CMK (cell line): ENCODE measurements around the gene RSPH1.

Experiments
- DNase-seq: peaks from one replicate; pipeline ENCODE4 v3.0.0-alpha.2; 2010; ENCODE audit warnings: low read depth

RSPH1 gene

DNA sequence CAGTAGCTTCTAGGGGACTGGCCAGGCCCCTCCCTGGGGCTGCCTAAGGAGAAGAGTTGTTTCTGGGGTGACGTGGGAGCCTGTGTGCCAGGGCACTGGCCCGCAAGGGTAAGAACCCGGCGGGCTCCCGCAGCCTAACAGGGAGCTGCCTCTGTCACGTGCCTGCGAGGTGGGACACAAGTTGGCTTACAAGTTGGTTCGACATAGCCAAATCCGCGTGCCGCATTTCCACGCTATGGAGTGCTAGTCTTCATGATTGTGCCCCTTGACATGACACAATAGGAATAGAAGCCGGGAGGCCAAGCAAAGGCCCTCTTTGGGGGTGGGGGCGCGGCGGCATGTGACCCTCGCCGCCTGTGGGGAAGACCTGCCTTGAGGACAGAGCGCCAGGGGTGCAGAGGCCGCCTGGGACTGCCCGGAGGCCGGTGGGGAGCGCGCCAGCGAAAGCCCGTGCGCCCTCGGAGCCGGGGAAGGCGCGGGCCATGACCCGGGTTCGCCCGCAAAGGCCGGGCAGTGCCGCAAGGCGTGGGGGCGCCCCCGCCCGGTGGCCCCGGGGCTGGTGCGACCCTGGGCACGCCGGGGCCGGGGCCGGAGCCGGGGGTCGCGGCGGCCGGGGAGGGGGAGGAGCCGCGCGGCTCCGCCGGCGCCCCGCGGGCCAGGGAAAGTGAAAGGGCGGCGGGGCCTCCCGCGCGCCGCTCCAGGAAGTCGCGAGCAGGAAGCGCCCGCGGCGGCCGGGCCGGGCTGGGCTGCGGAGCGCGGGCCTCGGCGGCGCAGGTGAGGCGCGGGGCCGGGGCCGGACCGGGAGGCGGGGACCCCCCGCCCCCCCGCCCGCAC lies 17.3 kb upstream of the RSPH1 start, which contains the start of gene SLC37A1:
Gene SLC37A1 (plus strand): TSS at position 702 of the 834 bp plus-strand sequence. CDS start 4,603 bp downstream, outside the sequence.
- no peak for DNase-seq

GRCh38 chr21:42512346-42513034 lies 16.5 kb upstream of the RSPH1 start:
- no peak for DNase-seq

DNA sequence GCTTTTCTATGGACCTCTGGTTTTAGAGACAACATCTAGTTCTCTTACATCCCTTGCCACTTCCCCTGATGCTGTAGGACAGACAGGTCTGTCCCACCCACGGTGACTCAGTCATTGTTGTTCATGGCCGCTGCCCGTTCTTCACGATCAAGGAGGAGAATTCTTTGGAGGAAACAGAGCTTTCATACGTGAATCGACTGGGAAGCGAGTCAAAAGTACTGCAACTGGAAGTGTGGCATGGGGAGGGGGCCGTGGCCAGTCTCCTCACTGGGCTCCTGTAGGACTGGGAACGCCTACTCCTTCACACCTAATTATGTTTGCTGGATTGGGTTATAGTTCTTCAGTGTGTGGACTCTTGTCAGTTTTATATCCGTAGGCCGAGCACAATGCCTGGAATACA lies 13.2 kb upstream of the RSPH1 start:
- DNase-seq = no peak

DNA sequence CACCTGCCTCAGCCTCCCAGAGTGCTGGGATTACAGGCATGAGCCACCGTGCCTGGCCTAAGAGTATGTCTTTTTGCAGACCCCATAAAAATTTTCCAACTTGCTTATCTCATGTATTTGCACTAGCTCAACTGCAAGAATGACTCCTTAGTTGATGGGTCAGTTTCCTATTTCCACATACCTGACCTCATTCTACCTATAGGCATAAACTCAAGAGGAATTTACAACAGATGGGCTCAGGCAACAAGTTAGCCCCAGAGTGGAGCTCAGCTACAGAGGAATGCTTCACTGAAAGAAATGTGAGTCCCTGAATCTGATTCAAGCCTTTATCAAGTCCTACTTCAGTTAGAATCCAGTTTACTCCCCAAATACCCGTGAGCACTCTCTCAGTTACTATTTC lies 12.3 kb upstream of the RSPH1 start:
- DNase-seq = no peak

DNA sequence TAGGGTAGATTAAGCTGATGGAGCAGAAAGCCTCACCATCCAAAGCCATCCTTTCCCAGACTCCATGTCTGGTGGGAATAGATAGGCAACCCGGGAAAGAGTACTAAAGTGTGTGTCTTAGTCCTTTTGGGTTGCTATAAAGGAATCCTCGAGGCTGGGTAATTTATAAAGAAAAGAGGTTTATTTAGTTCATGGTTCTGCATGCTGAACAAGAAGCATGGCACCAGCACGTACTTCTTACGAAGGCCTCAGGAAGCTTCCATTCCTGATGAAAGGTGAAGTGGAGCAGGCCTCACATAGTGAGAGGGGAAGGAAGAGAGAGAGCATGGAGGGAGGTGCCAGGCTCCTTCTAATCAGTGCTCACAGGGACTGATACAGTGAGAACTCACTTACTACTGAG lies 11.4 kb upstream of the RSPH1 start:
- no peak for DNase-seq

DNA sequence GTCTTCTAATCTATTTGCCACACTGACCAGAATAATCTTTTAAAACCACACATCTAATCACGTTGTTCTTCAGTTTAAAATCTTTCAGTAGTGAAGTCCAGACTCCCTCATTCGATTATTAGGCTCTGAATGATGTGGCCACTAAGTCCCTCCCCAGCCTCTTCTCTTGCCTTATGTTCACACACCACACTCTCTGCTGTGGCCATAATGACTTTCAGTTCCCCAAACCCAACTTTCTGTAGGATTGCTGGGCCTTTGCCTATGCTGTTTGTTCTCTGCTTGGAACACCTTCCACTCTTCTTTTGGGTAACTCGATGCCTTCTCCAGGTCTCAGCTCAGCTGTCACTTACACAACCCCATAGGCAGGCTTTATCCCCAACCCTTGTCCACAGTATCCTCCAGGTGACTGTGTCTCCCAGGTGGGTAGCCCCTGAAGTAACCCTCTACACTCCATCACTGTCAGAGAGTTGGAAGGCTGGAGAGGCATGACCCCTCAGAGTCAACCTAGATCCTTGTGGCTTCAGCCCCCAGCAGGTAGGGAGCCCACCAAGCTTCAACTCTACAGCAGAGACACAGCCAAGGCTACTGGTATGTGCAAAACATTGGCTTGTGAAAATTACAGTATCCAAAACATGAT lies 9.2 kb upstream of the RSPH1 start:
- DNase-seq = no peak

GRCh38 chr21:42503711-42504110 lies 7.7 kb upstream of the RSPH1 start:
- DNase-seq = peak; percentile 97

- DNase-seq = no peak
Measured at GRCh38 chr21:42500736-42501135, 4.7 kb upstream of the RSPH1 start.

DNA sequence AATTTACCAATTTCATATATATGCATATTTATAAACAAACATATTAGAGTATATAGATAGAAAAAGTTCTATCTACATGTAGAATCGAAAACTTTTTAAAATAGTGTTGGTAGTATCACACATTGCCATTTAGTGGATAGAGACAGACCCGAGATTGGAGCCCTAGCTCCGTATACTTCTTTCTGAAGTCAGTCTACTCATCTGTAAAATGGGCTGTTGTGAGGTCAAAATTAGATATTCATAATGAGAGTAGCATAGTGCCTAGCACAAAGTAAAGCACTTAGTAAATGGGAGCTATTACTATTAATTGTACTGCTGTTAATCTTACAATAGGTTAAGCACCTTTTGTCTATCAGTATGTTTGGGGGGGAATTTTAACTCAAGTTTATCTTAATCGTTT lies 4.2 kb upstream of the RSPH1 start:
- no peak for DNase-seq

DNA sequence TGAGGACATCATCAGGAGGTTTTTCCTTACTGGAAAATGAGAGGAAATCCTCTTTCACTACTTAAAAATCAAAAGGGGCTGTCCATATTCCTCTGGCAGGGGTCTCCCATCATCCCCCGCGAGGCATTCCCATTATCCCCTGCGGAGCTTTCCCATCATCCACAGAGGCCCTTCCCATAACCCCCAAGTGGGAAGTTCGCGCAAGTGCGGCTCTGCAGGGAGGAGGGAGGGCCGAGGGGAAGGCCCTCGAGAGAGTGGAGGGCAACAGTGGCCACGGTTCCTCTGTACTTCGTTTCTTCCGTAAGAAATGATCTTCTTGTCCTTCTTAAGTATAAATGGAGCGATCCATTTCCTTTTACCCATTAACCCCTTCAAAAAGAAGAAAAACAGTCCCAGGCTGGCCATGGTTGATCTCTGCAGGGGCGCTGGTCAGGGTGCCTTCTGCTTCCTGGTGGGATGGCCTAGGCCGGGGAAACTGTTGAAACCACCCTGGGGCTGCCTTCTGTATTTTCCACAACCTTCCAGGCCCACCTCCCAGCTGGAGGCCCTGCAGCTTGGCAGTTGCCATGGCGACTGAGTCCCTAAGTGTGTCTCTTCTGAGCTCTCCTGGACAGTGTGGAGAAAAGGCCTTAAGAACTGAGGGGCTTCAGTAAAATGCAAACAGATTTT lies 3.6 kb upstream of the RSPH1 start:
- no peak for DNase-seq

DNA sequence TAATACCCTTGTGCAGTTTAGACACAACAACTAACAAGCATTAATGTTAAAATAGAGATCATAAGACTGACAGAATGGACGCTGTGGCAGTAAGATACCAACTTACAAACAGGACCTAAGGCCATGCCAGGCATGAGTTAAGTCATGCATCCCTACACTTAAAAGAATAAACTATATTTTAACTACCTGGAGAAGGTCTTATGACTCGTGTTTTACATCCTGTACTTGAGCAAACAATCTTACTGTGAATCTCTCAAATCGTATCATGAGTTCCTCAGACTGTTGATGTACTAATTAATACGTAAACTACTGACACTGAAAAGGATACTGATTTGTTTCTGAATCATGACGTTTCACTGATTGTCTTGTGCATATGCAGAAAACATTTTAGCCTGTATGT lies 2.0 kb upstream of the RSPH1 start:
- no peak for DNase-seq

DNA sequence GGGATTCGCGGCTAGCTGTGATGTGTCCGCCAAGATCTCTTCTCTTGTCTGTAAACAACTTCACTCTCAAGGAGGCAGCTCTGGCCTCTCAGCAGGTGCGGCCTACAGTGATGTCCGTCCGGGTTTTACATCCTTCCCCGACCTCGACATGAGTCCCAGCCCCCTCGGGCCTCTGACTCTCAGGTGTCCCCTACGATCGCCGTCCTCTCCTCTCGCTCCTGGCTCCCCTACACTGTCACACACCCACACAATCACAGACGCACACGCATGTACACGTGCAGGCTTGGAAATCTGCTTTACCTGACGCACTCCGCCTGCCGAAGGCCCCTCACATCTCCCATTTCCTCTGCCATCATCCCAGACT lies 797 bp upstream of the RSPH1 start:
- DNase-seq = no peak

GRCh38 chr21:42495765-42496119 lies 282 bp downstream of the RSPH1 start:
- no peak for DNase-seq

GRCh38 chr21:42495027-42495426 lies 997 bp downstream of the RSPH1 start:
- DNase-seq = no peak

DNA sequence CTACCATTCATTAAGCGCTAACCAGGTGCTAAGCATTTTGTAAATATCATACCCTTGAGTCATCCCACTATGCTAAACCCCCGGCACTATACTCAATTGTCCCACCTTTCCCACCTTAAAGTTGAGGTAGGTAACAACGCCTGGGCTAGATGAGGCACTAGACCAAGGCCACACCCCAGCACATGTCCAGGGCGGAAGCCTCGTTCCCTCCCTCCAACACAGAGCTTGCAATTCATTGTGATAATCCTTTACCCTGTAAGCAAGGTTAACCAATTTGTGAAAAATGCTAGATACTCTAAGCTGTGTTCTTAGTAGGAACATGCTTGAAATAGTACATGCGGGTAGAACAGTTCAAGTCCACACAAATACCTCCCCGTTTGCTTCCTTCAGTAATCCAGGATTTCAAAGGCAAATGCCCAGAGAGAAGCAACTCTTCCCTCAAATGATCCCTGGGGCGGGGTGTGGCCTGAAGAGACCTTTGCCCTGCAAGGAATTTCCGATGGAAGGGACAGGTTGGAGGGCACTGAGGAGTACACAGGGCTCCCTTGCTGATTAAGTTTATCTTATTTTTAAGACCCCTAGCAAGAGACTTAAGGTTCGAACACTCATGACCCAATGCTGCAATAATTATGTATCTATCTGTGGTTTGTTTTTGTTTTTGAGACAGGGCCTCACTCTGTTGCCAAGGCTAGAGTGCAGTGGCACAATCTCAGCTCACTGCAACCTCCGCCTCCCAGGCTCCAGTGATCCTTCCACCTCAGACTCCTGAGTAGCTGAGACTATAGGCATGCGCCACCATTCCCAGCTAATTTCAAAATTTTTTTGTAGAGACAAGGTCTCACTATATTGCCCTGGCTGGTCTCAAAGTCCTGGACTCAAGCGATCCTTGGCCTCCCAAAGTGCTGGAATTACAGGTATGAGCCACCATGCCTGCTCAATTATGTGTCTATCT lies 2.6 kb downstream of the RSPH1 start:
- DNase-seq = no peak

GRCh38 chr21:42492201-42492600 lies 3.8 kb downstream of the RSPH1 start:
- DNase-seq = no peak

- no peak for DNase-seq
Measured at GRCh38 chr21:42491328-42491727, 4.7 kb downstream of the RSPH1 start.

DNA sequence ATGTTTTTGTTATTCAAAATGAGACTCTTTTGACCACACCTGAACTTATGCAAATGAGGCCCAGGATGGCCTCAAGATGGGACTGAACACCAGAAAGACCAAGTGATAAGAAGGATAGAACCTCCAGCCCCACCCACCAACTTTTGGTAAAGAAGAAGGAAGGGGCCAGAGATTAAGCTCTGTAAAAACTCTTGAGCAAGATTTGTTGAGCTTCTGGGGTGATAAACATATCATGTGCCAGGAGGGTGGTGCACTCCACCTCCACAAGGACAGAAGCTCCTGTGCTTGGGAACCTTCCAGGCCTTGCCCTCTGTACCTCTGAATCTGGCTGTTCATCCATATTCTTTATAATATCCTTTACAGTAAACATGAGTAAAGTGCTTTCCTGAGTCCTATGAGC lies 5.3 kb downstream of the RSPH1 start:
- DNase-seq = no peak

DNA sequence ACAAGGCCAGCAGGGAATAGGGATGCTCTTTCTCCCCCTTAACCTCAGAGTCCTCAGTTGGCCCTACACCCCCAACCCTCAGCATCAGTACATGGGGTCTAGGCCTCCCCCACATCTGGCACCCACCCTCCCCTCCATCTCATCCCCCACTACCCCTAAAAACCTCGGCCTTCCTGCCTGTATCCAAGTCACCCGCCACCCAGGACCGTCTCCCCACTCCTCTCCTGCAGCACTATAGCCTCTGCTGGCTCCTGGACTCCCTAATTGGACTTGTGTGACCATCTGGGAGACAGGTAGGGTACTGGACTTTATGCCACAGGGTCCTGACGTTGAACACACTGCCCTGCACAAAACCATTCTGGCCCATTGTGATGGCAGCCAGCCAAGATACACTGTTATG lies 6.0 kb downstream of the RSPH1 start:
- DNase-seq = no peak

DNA sequence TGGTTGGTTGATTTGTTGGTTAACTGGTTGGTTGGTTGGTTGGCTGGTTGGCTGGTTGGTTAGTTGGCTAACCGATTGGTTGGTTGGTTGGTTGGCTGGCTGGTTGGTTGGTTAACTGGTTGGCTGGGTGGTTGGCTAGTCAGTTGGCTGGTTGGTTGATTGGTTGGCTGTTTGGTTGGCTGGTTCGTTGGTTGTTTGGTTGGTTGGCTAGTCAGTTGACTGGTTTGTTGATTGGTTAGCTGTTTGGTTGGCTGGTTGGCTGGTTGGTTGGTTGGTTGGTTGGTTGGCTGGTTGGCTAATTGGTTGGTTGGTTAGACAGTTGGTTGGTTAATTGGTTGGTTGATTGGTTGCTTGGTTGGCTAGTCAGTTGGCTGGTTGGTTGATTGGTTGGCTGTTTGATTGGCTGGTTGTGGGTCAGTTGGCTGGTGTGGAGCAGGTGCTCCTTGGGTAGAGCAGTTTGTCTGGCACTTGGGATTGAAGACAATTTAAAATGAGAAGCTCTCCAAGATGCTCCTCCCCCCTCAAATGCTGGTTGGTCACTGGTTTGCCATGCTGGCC lies 6.9 kb downstream of the RSPH1 start:
- DNase-seq = no peak

GRCh38 chr21:42486531-42486930 lies 9.5 kb downstream of the RSPH1 start:
- no peak for DNase-seq
